ENCODE measurements around the gene TRAF2. TPM values are rescaled to one million over a fixed set of nuclear protein-coding genes. Genes with fewer than 3 reads are reported as not detected.

Gene TRAF2
- total and polyA plus RNA-seq, 2 of the 13 experiments (the other 11 are each of a cell fraction or from before 2014, with no cell fraction given) = 12.4 to 13.6 TPM

DNA sequence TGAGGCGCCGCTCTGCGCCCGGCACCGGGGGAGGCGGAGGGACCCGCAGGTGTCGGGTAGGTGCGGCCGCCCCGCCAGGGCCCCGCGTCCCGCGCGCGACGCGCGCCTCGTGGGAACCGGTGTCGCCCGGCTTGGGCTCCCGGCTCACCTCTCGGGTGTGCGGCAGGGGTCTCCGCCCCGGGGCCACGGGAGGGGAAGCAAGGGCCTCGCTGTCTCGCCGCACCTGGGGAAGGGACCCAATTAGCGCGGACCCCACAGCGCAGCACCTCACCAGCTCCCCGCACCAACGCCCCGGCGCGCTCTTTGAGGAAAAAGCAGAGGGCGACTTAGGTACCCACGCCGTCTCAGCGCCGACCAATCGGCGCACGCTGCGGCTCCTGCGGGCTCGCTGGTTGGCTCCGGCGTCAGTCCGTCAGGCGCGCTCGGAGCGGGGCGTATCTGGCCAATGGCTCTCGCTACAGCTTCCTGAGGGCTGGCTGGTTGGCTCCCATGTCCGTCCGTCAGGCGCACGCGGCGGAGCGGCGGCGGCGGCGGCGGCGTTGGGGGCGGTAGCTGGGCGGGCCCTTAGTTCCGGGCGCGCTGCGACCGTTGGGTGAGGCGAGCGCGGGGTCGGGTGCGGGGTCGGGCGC lies at the start of gene TRAF2 (continued):
- peak; percentile 72; the same call in 1 of the 2 replicates for TF ChIP-seq HNF1B (CRISPR knock-in tag; IDR thresholded peaks at IDR 0.05)
- TF ChIP-seq ETS1 (CRISPR knock-in tag; IDR thresholded peaks at IDR 0.05) = no peak
- TF ChIP-seq, protein P1, sequence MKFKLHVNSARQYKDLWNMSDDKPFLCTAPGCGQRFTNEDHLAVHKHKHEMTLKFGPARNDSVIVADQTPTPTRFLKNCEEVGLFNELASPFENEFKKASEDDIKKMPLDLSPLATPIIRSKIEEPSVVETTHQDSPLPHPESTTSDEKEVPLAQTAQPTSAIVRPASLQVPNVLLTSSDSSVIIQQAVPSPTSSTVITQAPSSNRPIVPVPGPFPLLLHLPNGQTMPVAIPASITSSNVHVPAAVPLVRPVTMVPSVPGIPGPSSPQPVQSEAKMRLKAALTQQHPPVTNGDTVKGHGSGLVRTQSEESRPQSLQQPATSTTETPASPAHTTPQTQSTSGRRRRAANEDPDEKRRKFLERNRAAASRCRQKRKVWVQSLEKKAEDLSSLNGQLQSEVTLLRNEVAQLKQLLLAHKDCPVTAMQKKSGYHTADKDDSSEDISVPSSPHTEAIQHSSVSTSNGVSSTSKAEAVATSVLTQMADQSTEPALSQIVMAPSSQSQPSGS (CRISPR knock-in tag; IDR thresholded peaks at IDR 0.05) = peak; percentile 51; the same call in 1 of the 2 replicates
- TF ChIP-seq TAF1 (CRISPR knock-in tag; IDR thresholded peaks at IDR 0.05) = peak; percentile 70
- no peak for TF ChIP-seq ZNF12 (CRISPR knock-in tag; IDR thresholded peaks at IDR 0.05)
- TF ChIP-seq CTCF (CRISPR knock-in tag; IDR thresholded peaks at IDR 0.05) = peak; percentile 26; the same call in 1 of the 2 replicates
- 0 out of 2 replicates have a peak, but pooled peaks have one; percentile 3 for TF ChIP-seq ZNF543 (CRISPR knock-in tag; IDR thresholded peaks at IDR 0.05)
- no peak for TF ChIP-seq TEAD3 (CRISPR knock-in tag; optimal IDR thresholded peaks at IDR 0.05; ENCODE audit: borderline replicate concordance)
- no peak for TF ChIP-seq MAFK (conservative IDR thresholded peaks at IDR 0.05 in 1 of 2, IDR thresholded peaks at IDR 0.05 in 1 of 2; ENCODE audit: low read length in 2 of 2)
- no peak for TF ChIP-seq ZNF549 (CRISPR knock-in tag; IDR thresholded peaks at IDR 0.05)
- TF ChIP-seq, protein P2, sequence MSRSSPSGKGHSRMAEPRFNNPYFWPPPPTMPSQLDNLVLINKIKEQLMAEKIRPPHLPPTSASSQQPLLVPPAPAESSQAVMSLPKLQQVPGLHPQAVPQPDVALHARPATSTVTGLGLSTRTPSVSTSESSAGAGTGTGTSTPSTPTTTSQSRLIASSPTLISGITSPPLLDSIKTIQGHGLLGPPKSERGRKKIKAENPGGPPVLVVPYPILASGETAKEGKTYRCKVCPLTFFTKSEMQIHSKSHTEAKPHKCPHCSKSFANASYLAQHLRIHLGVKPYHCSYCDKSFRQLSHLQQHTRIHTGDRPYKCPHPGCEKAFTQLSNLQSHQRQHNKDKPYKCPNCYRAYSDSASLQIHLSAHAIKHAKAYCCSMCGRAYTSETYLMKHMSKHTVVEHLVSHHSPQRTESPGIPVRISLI (CRISPR knock-in tag; IDR thresholded peaks at IDR 0.05; ENCODE audit: borderline replicate concordance) = no peak
- peak; percentile 84; the same call in 1 of the 2 replicates for TF ChIP-seq ZSCAN20 (CRISPR knock-in tag; IDR thresholded peaks at IDR 0.05; ENCODE audit: borderline replicate concordance)
- TF ChIP-seq ZNF251 (CRISPR knock-in tag; IDR thresholded peaks at IDR 0.05) = no peak
- no peak for TF ChIP-seq GABPA (IDR thresholded peaks at IDR 0.05; ENCODE audit: low read depth, low read length)
- peak; percentile 41; the same call in 1 of the 2 replicates for TF ChIP-seq GABPA (CRISPR knock-in tag; IDR thresholded peaks at IDR 0.05; ENCODE audit: low read depth)
- no peak for TF ChIP-seq TMF1 (CRISPR knock-in tag; IDR thresholded peaks at IDR 0.05; ENCODE audit: low read depth)
- peak; percentile 53; the same call in 1 of the 2 replicates for TF ChIP-seq IRF2 (CRISPR knock-in tag; IDR thresholded peaks at IDR 0.05)
- no peak for TF ChIP-seq MLLT10 (CRISPR knock-in tag; IDR thresholded peaks at IDR 0.05)
- no peak for TF ChIP-seq MAFF (IDR thresholded peaks at IDR 0.05; ENCODE audit: low read depth, low read length)
- peak; percentile 74; the same call in 1 of the 2 replicates for TF ChIP-seq SIN3A (IDR thresholded peaks at IDR 0.05; ENCODE audit: borderline replicate concordance, low read depth, low read length)
- peak; percentile 44 for TF ChIP-seq ZNF451 (CRISPR knock-in tag; IDR thresholded peaks at IDR 0.05)
- TF ChIP-seq ATF7-NPFF (CRISPR knock-in tag; IDR thresholded peaks at IDR 0.05; ENCODE audit: low read depth) = 0 out of 2 replicates have a peak, but pooled peaks have one; percentile 18
- TF ChIP-seq SPEN (CRISPR knock-in tag; IDR thresholded peaks at IDR 0.05; ENCODE audit: low read depth) = no peak
- peak; percentile 38 for TF ChIP-seq ZSCAN25 (CRISPR knock-in tag; IDR thresholded peaks at IDR 0.05)
- no peak for TF ChIP-seq TOPORS (CRISPR knock-in tag; IDR thresholded peaks at IDR 0.05)
